ENCODE data around the gene SCCPDH.

SCCPDH gene

DNA sequence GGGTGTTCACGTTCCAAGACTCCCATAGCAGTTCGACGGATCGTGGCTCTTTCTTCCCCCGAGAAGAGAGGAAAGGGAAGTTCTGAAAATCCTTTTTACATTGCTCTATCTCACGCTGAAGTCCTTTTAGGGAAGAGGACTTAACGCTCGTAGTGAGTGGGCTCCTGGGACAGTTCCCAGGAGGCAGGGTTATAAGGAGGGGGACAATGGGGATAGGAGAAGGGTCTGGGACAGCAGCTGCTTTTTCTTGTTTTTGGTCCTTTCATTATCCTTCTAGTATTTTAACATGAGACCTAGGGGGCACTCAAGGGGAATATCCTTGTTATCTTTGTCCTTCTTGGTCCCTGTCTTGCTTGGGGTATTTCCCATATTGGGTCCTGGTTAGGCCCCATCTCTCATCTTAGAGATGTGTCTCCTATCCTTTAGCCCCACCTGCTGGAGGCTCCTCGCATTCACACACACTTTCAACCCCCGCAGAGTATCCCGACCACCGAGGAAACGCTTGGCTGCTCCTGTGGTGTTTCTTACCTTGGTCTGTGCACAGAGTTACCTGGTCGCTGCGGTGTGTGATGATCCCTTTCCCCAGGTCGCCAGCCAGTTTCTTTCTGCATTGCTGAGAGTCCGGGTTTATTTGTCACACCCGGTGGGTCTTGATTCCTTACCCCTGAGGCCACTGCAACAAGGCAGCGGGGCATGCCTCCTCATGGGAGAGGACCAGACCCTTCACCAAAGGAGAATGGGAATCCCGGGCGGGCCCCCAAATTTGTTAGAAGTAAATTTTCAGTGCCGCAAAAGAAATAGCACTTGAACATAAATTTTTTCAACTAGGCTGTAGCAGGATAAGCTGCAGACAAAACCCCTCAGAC, 29.7 kb downstream of the SCCPDH start:
- DNase-seq = no peak

- DNase-seq = no peak
Measured at GRCh38 chr1:246755419-246755818, 31.2 kb downstream of the SCCPDH start.

GRCh38 chr1:246760422-246761347, 36.5 kb downstream of the SCCPDH start:
- no peak for DNase-seq

GRCh38 chr1:246761396-246761795, 37.2 kb downstream of the SCCPDH start:
- DNase-seq = no peak

GRCh38 chr1:246765521-246765920, 41.3 kb downstream of the SCCPDH start:
- DNase-seq = no peak

- no peak for DNase-seq
Measured at GRCh38 chr1:246768403-246769020, 44.3 kb downstream of the SCCPDH start.

DNA sequence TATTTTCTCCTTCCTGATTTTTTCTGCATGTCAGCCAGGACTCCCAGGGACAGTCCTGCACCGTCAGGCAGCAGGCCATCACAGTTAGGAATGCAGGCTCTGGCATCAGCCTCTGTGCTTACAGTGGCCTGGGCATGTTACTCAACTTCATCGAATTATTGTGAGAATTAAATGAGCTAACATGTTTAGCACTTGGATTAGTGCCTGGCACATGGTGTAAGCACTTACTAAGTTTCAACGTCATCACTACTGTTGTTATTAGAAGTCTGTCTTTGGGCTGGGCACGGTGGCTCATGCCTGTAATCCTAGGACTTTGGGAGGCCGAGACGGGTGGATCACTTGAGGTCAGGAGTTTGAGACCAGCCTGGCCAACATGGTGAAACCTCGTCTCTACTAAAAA, 45.1 kb downstream of the SCCPDH start:
- DNase-seq = no peak

- no peak for DNase-seq
Measured at GRCh38 chr1:246771366-246771765, 47.2 kb downstream of the SCCPDH start.

GRCh38 chr1:246772686-246773085, 48.5 kb downstream of the SCCPDH start:
- DNase-seq = no peak

- DNase-seq = no peak
Measured at GRCh38 chr1:246773213-246773641, 49.0 kb downstream of the SCCPDH start.

- DNase-seq = no peak
Measured at GRCh38 chr1:246775531-246776385, 51.5 kb downstream of the SCCPDH start.

DNA sequence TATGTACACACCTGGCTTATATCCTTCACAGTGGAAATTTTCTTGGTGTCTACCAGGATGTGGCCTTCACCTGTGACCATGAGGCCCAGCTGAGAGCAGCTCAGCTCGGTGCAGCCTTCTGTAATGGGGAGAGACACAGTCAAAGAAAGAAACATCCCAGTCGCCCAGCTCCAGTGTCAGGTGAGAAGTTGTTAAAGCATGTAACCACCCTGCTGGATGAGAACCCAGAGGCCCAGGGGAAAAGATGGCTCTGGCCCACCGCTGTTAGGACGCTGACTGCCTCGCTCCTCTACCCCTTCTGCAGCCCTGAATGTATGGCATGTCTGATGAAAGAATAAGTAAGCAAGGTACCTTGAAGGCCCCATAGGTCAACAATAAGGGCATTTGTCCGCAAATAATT, 52.7 kb downstream of the SCCPDH start:
- DNase-seq = no peak

- DNase-seq = no peak
Measured at GRCh38 chr1:246778663-246779062, 54.5 kb downstream of the SCCPDH start.

- no peak for DNase-seq
Measured at GRCh38 chr1:246779561-246780175, 55.5 kb downstream of the SCCPDH start.

GRCh38 chr1:246780264-246780663, 56.1 kb downstream of the SCCPDH start:
- no peak for DNase-seq

- DNase-seq = no peak
Measured at GRCh38 chr1:246781212-246781611, 57.0 kb downstream of the SCCPDH start.

- DNase-seq = no peak
Measured at GRCh38 chr1:246782120-246782900, 58.1 kb downstream of the SCCPDH start.

DNA sequence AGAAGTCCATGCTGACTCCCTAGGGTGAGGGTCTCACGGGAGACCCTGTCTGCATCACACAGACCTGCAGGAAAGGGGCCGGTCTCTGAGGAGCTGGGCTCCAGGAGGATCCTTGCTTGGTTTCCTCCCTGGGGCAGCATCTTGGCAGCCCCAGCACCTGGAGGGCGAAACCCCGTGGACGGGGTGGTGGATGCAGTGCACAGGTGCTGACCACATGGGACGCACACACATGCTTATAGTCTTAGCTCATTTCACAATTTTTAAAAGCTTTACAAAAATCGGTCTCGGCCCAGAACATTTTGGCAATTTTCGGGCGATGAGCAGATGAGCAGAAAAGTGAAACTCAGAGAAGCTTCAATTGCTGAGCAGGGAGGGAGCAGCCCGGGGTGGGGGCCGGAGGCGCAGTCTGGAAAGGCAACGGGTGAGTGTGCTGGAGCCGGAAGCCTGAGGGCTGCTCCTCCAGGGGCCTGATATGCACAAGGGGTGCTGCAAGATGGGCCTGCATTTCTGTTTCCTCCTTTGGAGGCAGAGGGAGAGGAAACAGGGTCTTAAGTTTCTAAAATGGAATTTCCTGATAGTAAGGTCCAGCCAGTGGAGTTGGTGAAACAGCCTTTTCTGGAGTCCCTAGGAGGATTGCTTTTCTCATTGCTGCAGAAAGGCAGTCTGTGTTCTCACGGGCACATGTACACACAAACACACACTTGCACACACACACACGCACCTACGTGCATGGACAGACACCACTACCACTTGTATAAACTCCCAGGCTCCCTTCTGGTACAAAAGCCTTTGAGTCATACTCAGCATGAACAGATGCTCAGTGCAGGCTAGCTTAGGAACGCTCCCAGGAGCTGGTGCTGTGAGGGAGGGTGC, 60.6 kb downstream of the SCCPDH start:
- no peak for DNase-seq

DNA sequence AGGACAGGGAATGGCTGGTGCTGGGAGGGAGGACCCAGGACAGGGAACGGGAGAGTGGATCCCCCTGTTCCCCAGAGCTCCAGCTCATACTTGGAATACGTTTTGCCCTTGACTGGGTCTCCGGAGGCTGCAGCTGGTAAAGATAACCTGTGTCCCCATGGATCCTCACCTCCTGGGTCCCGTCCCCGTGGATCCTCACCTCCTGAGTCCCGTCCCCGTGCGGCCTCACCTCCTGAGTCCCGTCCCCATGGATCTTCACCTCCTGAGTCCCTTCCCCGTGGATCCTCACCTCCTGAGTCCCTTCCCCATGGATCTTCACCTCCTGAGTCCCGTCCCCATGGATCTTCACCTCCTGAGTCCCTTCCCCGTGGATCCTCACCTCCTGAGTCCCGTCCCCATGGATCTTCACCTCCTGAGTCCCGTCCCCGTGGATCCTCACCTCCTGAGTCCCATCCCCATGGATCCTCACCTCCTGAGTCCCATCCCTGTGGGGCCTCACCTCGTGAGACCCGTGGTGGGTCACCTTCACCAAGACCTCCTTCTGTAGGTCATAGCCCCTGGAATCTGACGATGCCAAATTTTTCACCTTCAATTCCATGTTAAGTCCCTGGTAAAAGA, 61.4 kb downstream of the SCCPDH start:
- DNase-seq = no peak
